Measurements from ENCODE around the gene TAF13.
A peak's percentile ranks its signal among the peaks of the same experiment; 100 is the strongest.

The TAF13 gene

DNA sequence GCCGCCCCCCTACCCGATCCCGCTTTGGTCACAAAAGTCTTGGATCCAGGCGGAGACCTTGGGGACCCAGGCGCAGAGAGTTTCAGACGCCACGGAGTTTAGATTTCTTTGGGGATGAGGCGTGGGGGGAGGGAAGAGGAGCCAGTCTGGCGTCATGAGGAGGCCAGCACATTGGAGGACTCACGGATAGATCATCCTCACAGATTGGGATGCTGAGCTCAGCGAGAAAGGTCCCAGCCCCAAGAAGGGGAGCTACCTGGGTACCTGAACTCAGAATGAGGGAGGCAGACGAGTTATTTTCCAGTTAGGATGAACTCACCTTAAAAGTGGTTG, 38.5 kb upstream of the TAF13 start:
- DNase-seq: no peak

DNA sequence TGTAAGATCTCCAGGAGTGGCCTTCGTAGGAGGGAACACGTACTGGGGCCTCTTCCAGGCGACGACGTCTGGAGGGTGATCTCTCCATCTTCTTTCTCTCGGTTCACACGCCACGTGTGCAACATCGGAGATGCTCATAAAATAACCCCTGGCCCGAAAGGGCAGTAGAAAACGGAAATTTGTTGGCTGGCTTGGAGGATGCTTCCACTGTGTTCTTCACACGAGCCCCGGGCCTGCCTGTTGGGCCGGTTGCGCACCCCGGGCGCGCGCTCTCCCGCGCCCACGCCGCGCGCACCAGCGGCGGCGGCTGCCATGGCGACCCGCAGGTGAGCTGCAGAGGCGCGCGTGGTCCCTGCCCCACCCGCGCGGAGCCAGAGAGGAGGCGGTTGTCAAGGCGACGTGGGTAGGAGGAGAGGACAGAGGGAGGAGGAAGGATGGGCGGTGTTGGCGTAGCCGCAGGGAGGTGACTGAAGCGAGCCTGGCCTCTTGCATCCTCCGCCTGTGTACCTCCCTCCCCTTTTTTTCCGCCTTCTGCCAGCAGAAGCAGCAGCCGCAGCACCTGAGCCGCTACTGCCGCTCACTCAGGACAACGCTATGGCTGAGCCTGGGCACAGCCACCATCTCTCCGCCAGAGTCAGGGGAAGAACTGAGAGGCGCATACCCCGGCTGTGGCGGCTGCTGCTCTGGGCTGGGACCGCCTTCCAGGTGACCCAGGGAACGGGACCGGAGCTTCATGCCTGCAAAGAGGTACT, 38.0 kb upstream of the TAF13 start, which contains the start of gene ELAPOR1:
ELAPOR1 (plus strand) TSS at position 526 of the 752 bp plus-strand sequence; CDS start at position 595, 69 bp downstream.
- DNase-seq: peak; percentile 69
- Histone ChIP-seq H3K18ac (ENCODE audit: low read length) (no peak within 1 kb of the TSS), H3K56ac (ENCODE audit: low read length) (peak within 1 kb of the TSS; percentile 27), H3K4me3 (ENCODE audit: low read length) (peak within 1 kb of the TSS; percentile 7), H3K4ac (ENCODE audit: low read depth, low read length) (no peak within 1 kb of the TSS), H3K79me2 (ENCODE audit: control insufficient read depth, insufficient read depth, low read length) (no peaks in the 10 kb centered on the region), H4K8ac (ENCODE audit: low read depth, low read length) (no peak within 1 kb of the TSS), H3K27ac (ENCODE audit: low read depth, low read length) (no peak within 1 kb of the TSS), H2BK5ac (ENCODE audit: low read length) (no peak within 1 kb of the TSS), H3K36me3 (ENCODE audit: control insufficient read depth, insufficient read depth, low read length) (no peaks in the 10 kb centered on the region), H3K23ac (ENCODE audit: low read length) (no peak within 1 kb of the TSS), H3K79me1 (ENCODE audit: low read length) (no peaks in the 10 kb centered on the region), H2BK15ac (replicated peaks; ENCODE audit: low read depth) (no peak within 1 kb of the TSS), H4K5ac (ENCODE audit: low read length) (no peak within 1 kb of the TSS), H3K4me1 (ENCODE audit: control insufficient read depth, low read depth, low read length) (no peaks in the 10 kb centered on the region), H2BK120ac (ENCODE audit: low read depth, low read length) (no peak within 1 kb of the TSS), H3K27me3 (ENCODE audit: insufficient read depth, low read length, poor library complexity) (peaks cover 20% of the 10 kb centered on the region), H3K9ac (ENCODE audit: low read length) (no peak within 1 kb of the TSS), H2AK5ac (ENCODE audit: low read length) (no peak within 1 kb of the TSS), H3K4me2 (ENCODE audit: low read length) (peak within 1 kb of the TSS; percentile 40)
- no CpG with 5 or more reads among the region's 56 CpGs for WGBS (ENCODE audit: extremely low coverage, insufficient coverage, low lambda C conversion rate)

More for the DNA sequence above, 38.5 kb upstream of the TAF13 start:
- H3K79me2 ChIP-seq (ENCODE audit: control insufficient read depth, insufficient read depth, low read length): no peaks in the 10 kb centered on the region
- H3K36me3 ChIP-seq (ENCODE audit: control insufficient read depth, insufficient read depth, low read length): no peaks in the 10 kb centered on the region
- no peak overlapping the region for H3K23ac ChIP-seq (ENCODE audit: low read length)
- no peak overlapping the region for H3K56ac ChIP-seq (ENCODE audit: low read length)
- no peak overlapping the region for H2BK5ac ChIP-seq (ENCODE audit: low read length)
- no CpG with 5 or more reads among the region's 12 CpGs for WGBS (ENCODE audit: extremely low coverage, insufficient coverage, low lambda C conversion rate)
- H3K4me3 ChIP-seq (ENCODE audit: low read length): no peak overlapping the region
- H2BK15ac ChIP-seq (replicated peaks; ENCODE audit: low read depth): no peak overlapping the region
- H2BK120ac ChIP-seq (ENCODE audit: low read depth, low read length): no peak overlapping the region
- no peaks in the 10 kb centered on the region for H3K4me1 ChIP-seq (ENCODE audit: control insufficient read depth, low read depth, low read length)
- no peaks in the 10 kb centered on the region for H3K79me1 ChIP-seq (ENCODE audit: low read length)
- H3K27ac ChIP-seq (ENCODE audit: low read depth, low read length): no peak overlapping the region
- no peak overlapping the region for H3K9ac ChIP-seq (ENCODE audit: low read length)
- H2AK5ac ChIP-seq (ENCODE audit: low read length): no peak overlapping the region
- H4K8ac ChIP-seq (ENCODE audit: low read depth, low read length): no peak overlapping the region
- no peak overlapping the region for H3K4ac ChIP-seq (ENCODE audit: low read depth, low read length)
- peaks cover 20% of the 10 kb centered on the region for H3K27me3 ChIP-seq (ENCODE audit: insufficient read depth, low read length, poor library complexity)
- H3K18ac ChIP-seq (ENCODE audit: low read length): no peak overlapping the region
- peak overlapping the region; percentile 6 for H3K4me2 ChIP-seq (ENCODE audit: low read length)
- no peak overlapping the region for H4K5ac ChIP-seq (ENCODE audit: low read length)

DNA sequence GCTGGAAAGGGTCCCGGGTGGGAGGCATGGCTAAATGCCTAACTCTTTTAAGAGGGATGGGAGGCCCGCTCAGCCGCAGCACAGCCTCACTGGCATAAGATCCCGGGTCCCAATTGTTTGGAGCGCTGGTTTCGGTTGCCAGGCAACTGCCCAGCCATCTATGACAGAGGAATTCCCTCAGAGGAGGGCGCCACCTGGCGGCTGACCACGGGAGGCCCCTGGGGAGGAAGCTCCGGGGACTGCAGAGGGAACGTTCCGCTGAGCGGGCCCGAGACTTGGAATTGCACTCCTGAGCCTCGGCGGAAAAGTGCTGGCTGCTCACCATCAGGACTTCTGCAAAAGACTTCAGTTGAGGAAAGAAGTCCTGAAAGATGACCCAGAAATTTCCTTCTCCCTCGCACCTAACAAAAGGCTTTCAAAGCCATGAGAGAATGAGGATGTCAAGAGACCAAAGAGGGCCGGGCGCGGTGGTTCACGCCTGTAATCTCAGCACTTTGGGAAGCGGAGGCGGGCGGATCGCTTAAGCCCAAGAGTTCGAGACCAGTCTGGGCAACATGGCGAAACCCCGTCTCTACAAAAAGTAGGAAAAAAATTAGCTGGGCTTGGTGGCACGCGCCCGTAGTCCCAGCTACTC, 37.0 kb upstream of the TAF13 start:
- Histone ChIP-seq H2BK15ac (replicated peaks; ENCODE audit: low read depth) (no peak overlapping the region), H3K9ac (ENCODE audit: low read length) (no peak overlapping the region), H3K4me3 (ENCODE audit: low read length) (no peak overlapping the region), H4K5ac (ENCODE audit: low read length) (no peak overlapping the region), H3K79me2 (ENCODE audit: control insufficient read depth, insufficient read depth, low read length) (no peaks in the 10 kb centered on the region), H3K23ac (ENCODE audit: low read length) (no peak overlapping the region), H3K79me1 (ENCODE audit: low read length) (no peaks in the 10 kb centered on the region), H3K4ac (ENCODE audit: low read depth, low read length) (no peak overlapping the region), H2AK5ac (ENCODE audit: low read length) (no peak overlapping the region), H3K4me2 (ENCODE audit: low read length) (peak overlapping the region; percentile 40), H4K8ac (ENCODE audit: low read depth, low read length) (no peak overlapping the region), H2BK5ac (ENCODE audit: low read length) (no peak overlapping the region), H2BK120ac (ENCODE audit: low read depth, low read length) (no peak overlapping the region), H3K56ac (ENCODE audit: low read length) (no peak overlapping the region), H3K18ac (ENCODE audit: low read length) (no peak overlapping the region), H3K36me3 (ENCODE audit: control insufficient read depth, insufficient read depth, low read length) (no peaks in the 10 kb centered on the region), H3K4me1 (ENCODE audit: control insufficient read depth, low read depth, low read length) (no peaks in the 10 kb centered on the region), H3K27me3 (ENCODE audit: insufficient read depth, low read length, poor library complexity) (peaks cover 20% of the 10 kb centered on the region), H3K27ac (ENCODE audit: low read depth, low read length) (no peak overlapping the region)
- peak; percentile 98 for DNase-seq
- WGBS (ENCODE audit: extremely low coverage, insufficient coverage, low lambda C conversion rate): no CpG with 5 or more reads among the region's 31 CpGs

DNA sequence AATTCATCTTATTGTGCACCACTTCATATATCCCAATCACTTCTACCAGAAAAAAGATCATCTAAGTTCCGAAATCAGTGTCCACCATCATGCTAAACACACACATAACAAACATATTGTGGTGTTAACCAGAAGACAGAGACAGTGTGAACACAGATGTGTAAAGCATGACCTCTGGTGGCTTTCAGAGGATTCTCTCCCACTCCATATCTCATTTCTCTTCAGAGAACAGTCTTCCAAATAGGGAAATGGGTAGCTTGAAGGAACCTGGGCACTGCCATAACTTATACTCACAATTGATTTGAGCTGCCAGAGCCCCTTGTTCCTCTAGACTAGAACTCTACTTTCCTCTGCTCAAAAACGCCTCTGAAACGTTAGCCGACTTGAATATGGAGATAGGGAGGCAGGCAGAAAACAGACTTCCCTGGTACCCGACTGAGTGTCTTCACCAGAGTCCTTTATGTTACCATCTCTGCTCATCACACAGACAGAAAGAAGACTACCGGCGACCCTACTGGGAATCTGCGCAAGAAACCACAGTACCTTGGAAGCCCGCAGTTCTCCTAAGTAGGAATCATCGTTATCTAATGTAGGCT, 36.4 kb upstream of the TAF13 start:
- no peak overlapping the region for H3K27ac ChIP-seq (ENCODE audit: low read depth, low read length)
- no peaks in the 10 kb centered on the region for H3K36me3 ChIP-seq (ENCODE audit: control insufficient read depth, insufficient read depth, low read length)
- H2BK5ac ChIP-seq (ENCODE audit: low read length): no peak overlapping the region
- no peak overlapping the region for H4K8ac ChIP-seq (ENCODE audit: low read depth, low read length)
- no peak overlapping the region for H3K4me2 ChIP-seq (ENCODE audit: low read length)
- H3K56ac ChIP-seq (ENCODE audit: low read length): no peak overlapping the region
- no peak overlapping the region for H2BK120ac ChIP-seq (ENCODE audit: low read depth, low read length)
- no peaks in the 10 kb centered on the region for H3K79me1 ChIP-seq (ENCODE audit: low read length)
- peak; percentile 43 for DNase-seq
- no peak overlapping the region for H3K4ac ChIP-seq (ENCODE audit: low read depth, low read length)
- H2AK5ac ChIP-seq (ENCODE audit: low read length): no peak overlapping the region
- no peak overlapping the region for H4K5ac ChIP-seq (ENCODE audit: low read length)
- H3K27me3 ChIP-seq (ENCODE audit: insufficient read depth, low read length, poor library complexity): peaks cover 20% of the 10 kb centered on the region
- H3K4me1 ChIP-seq (ENCODE audit: control insufficient read depth, low read depth, low read length): no peaks in the 10 kb centered on the region
- 100% methylated on average over 1 of the region's 10 CpGs for WGBS (ENCODE audit: extremely low coverage, insufficient coverage, low lambda C conversion rate)
- H3K4me3 ChIP-seq (ENCODE audit: low read length): no peak overlapping the region
- no peak overlapping the region for H3K18ac ChIP-seq (ENCODE audit: low read length)
- no peaks in the 10 kb centered on the region for H3K79me2 ChIP-seq (ENCODE audit: control insufficient read depth, insufficient read depth, low read length)
- no peak overlapping the region for H2BK15ac ChIP-seq (replicated peaks; ENCODE audit: low read depth)
- no peak overlapping the region for H3K9ac ChIP-seq (ENCODE audit: low read length)
- no peak overlapping the region for H3K23ac ChIP-seq (ENCODE audit: low read length)

DNA sequence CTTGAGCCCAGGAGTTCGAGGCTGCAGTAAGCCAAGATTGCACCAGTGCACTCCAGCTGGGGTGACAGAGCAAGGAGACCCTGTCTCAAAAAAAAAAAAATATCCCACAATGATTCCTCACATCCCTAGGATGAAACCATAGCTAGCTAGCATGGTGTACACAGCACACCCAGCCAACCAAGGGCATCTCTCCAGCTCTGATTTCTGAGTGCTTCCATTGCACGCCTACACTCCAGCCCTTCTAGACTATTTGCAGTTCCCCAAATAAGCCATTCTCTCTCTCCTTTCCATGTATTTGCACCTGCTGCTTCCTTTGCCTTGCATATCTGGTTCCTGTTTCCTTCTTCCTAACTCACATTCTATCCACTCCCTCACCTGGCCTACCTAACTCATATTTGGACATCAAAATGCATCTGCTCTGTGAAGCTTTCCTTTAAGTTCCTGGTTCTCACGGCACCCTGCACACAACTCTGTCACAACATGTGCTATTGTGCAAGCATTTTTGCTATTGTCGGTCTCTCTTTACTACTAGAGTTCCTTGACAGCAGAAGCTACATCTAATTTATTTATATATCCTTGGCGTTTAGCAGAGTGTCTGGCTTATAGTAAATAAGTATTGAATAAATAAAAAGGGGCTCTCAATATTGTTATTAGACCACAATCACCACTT, 35.7 kb upstream of the TAF13 start:
- peaks cover 20% of the 10 kb centered on the region for H3K27me3 ChIP-seq (ENCODE audit: insufficient read depth, low read length, poor library complexity)
- WGBS (ENCODE audit: extremely low coverage, insufficient coverage, low lambda C conversion rate): no CpG with 5 or more reads among the region's 5 CpGs
- no peak overlapping the region for H2BK120ac ChIP-seq (ENCODE audit: low read depth, low read length)

More for the DNA sequence above, 35.7 kb upstream of the TAF13 start:
- Histone ChIP-seq H3K4ac (ENCODE audit: low read depth, low read length) (no peak overlapping the region), H3K27ac (ENCODE audit: low read depth, low read length) (no peak overlapping the region), H2BK15ac (replicated peaks; ENCODE audit: low read depth) (no peak overlapping the region), H3K4me1 (ENCODE audit: control insufficient read depth, low read depth, low read length) (no peaks in the 10 kb centered on the region), H3K79me2 (ENCODE audit: control insufficient read depth, insufficient read depth, low read length) (no peaks in the 10 kb centered on the region), H2BK5ac (ENCODE audit: low read length) (no peak overlapping the region), H3K9ac (ENCODE audit: low read length) (no peak overlapping the region), H3K56ac (ENCODE audit: low read length) (no peak overlapping the region), H2AK5ac (ENCODE audit: low read length) (no peak overlapping the region), H3K79me1 (ENCODE audit: low read length) (no peaks in the 10 kb centered on the region), H3K4me3 (ENCODE audit: low read length) (no peak overlapping the region), H4K5ac (ENCODE audit: low read length) (no peak overlapping the region), H3K18ac (ENCODE audit: low read length) (no peak overlapping the region), H3K36me3 (ENCODE audit: control insufficient read depth, insufficient read depth, low read length) (no peaks in the 10 kb centered on the region), H3K4me2 (ENCODE audit: low read length) (no peak overlapping the region), H4K8ac (ENCODE audit: low read depth, low read length) (no peak overlapping the region), H3K23ac (ENCODE audit: low read length) (no peak overlapping the region)
- no peak for DNase-seq

Data from mesendoderm (in vitro differentiated cells).